Osteocyte (in vitro differentiated cells): ENCODE results near the gene TATDN2. TPM values are rescaled to one million over a fixed set of nuclear protein-coding genes. Genes with fewer than 3 reads are reported as not detected.
"Not testable (repeated sequence)": the region's sequence is repeated elsewhere in the genome, so short reads cannot be mapped to it uniquely, and the experiment has no call there.

Experiments used
- DNase-seq: peaks from one replicate; pipeline ENCODE4 v3.0.0; 2021; ENCODE audit warnings: mixed read lengths; ENCODE audit not compliant: unreplicated experiment; ENCODE audit errors: extremely low spot score
- H3K27ac Mint-ChIP-seq: one replicate; pipeline ENCODE4 v1.8.0; 2021; ENCODE audit warnings: mild to moderate bottlenecking, mixed read lengths; ENCODE audit not compliant: unreplicated experiment
- H3K27me3 Mint-ChIP-seq: one replicate; pipeline ENCODE4 v1.8.0; 2021; ENCODE audit warnings: mixed read lengths; ENCODE audit not compliant: unreplicated experiment
- H3K36me3 Mint-ChIP-seq: one replicate; pipeline ENCODE4 v1.8.0; 2021; ENCODE audit warnings: mixed read lengths; ENCODE audit not compliant: unreplicated experiment
- H3K4me1 Mint-ChIP-seq: one replicate; pipeline ENCODE4 v1.8.0; 2021; ENCODE audit warnings: mixed read lengths; ENCODE audit not compliant: unreplicated experiment
- H3K4me3 Mint-ChIP-seq: one replicate; pipeline ENCODE4 v1.8.0; 2021; ENCODE audit warnings: mild to moderate bottlenecking, moderate library complexity, mixed read lengths; ENCODE audit not compliant: unreplicated experiment
- H3K9me3 Mint-ChIP-seq: one replicate; pipeline ENCODE4 v1.8.0; 2021; ENCODE audit warnings: mixed read lengths; ENCODE audit not compliant: unreplicated experiment
- total RNA-seq: library from RNA; stranded (reverse); gene quantifications from 2 replicates; pipeline ENCODE4 v1.2.1, GENCODE V29; 2021
- TF ChIP-seq, protein P1 (sequence below): fragments of 200-600 bp; sonication (generic); IDR thresholded peaks from 2 replicates; pipeline ENCODE4 v1.5.0; 2021; ENCODE audit warnings: antibody characterized with exemption, mild to moderate bottlenecking, moderate library complexity

Gene TATDN2
- total RNA-seq, 1 donor from 2014 or later: 33.8 TPM

DNA sequence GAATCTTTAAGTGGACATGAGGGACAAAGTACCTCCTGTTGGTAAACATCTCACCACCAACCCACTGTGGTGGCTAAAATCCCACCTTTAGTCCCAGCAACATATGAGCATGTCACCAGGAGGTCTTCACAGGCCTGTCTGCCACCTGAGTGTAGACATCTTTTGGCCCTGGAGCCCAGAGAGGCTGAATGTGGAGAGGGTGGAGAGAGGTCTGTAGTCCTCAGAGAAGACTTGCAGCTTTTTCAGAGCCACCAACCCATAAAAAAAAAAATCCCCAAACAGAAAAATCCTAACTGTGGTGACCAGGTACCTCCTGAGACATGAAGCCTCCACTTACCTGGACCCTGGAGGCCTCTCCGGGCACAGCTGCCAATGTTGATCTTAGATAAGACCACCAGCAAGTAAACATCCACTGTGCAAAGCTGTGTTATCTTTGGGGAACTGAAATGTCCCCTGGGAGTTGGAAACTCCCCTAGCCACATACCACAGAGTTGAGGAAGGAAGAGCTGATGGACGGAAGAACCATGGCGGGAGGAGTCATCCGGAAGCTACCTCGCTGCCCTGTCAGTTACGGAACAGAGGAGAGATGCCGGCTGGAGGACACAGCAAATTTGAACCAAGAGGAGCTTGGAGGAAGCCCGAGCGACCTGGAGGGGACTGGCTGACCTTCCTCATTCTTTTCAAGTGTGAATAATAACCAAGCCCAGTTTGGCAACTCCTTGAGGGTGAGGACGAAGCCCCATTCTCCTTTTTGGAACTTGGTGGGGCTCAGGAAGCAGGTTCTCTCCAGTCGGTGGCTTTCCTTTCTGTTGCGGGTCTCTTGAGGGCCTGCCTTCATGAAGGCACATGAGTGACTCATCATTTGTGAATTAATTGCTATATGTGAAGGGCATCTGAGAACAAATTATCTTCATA, 44.5 kb downstream of the TATDN2 start, which contains the start of gene GHRL:
GHRL (minus strand) TSS at position 443 of the 915 bp plus-strand sequence. CDS start 2,767 bp downstream, outside the sequence.
- TF ChIP-seq, protein P1, sequence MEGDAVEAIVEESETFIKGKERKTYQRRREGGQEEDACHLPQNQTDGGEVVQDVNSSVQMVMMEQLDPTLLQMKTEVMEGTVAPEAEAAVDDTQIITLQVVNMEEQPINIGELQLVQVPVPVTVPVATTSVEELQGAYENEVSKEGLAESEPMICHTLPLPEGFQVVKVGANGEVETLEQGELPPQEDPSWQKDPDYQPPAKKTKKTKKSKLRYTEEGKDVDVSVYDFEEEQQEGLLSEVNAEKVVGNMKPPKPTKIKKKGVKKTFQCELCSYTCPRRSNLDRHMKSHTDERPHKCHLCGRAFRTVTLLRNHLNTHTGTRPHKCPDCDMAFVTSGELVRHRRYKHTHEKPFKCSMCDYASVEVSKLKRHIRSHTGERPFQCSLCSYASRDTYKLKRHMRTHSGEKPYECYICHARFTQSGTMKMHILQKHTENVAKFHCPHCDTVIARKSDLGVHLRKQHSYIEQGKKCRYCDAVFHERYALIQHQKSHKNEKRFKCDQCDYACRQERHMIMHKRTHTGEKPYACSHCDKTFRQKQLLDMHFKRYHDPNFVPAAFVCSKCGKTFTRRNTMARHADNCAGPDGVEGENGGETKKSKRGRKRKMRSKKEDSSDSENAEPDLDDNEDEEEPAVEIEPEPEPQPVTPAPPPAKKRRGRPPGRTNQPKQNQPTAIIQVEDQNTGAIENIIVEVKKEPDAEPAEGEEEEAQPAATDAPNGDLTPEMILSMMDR: no peak
- Mint-ChIP-seq H3K36me3 (peaks cover 14% of the 10 kb centered on the region), H3K27me3 (no peaks in the 10 kb centered on the region), H3K4me3 (no peak within 1 kb of the TSS), H3K4me1 (peaks cover 5% of the 10 kb centered on the region), H3K27ac (peak within 1 kb of the TSS; percentile 7), H3K9me3 (no peaks in the 10 kb centered on the region)
- DNase-seq: no peak

DNA sequence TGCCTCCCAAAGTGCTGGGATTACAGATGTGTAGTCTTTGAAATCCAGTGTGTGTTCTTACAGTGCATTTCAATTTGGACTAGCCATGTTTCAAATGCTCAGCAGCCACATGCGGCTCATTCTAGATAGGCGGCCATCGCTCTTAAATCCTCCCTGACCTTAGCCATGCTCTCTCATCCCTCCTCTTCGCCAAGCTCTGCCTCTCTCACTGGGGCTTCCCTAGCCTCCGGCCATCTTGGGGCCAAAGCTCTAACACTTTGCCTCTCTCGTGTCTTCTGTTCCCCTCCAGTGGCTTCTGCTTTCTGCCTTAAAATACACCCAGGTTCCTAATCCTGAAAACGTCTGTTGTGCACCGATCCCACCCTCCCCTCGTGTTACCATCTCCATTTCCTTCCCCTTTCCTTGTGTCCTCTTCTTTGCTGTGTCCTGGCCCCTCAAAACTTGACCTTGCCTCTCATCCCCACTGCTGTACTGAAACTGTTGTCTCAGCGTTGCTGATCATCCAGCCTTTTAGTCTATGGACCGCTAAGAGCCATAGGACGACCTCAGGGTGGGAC, 45.8 kb downstream of the TATDN2 start:
- Mint-ChIP-seq H3K27me3 (no peaks in the 10 kb centered on the region), H3K27ac (no peak overlapping the region), H3K9me3 (no peaks in the 10 kb centered on the region), H3K36me3 (peaks cover 15% of the 10 kb centered on the region), H3K4me1 (peaks cover 5% of the 10 kb centered on the region), H3K4me3 (no peak overlapping the region)
- no peak for DNase-seq
- TF ChIP-seq, protein P1: no peak

DNA sequence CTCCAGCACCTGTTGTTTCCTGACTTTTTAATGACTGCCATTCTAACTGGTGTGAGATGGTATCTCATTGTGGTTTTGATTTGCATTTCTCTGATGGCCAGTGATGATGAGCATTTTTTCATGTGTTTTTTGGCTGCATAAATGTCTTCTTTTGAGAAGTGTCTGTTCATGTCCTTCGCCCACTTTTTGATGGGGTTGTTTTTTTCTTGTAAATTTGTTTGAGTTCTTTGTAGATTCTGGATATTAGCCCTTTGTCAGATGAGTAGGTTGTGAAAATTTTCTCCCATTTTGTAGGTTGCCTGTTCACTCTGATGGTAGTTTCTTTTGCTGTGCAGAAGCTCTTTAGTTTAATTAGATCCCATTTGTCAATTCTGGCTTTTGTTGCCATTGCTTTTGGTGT, 49.8 kb downstream of the TATDN2 start:
- H3K27ac Mint-ChIP-seq, H3K9me3 Mint-ChIP-seq: not testable (repeated sequence)
- peaks cover 32% of the 10 kb centered on the region for H3K36me3 Mint-ChIP-seq

DNA sequence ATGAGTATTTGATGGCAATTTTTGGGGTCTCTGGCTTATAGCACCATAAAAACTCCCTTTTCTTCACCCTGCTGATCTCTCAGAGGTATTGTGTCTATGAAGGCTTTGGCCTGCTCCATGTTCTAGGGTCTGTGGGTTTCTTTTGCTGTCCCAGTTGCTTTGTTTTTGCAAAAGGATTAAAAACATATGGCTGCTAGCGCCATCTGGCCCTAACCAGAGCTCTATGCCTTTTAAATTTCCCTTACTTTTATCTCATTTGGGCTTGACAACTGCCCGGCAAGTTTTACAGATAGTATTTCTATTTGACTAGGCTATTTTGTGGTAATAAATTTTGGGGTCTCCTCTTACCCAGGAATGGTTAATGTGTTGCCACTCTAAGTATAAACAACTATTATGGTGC, 50.9 kb downstream of the TATDN2 start:
- TF ChIP-seq, protein P1: no peak
- no peak overlapping the region for H3K4me3 Mint-ChIP-seq
- H3K27ac Mint-ChIP-seq: no peak overlapping the region
- H3K4me1 Mint-ChIP-seq: no peaks in the 10 kb centered on the region
- H3K9me3 Mint-ChIP-seq: no peaks in the 10 kb centered on the region
- peaks cover 39% of the 10 kb centered on the region for H3K36me3 Mint-ChIP-seq
- no peak for DNase-seq
- no peaks in the 10 kb centered on the region for H3K27me3 Mint-ChIP-seq

More for the DNA sequence above, 49.8 kb downstream of the TATDN2 start:
- not testable (repeated sequence) for H3K27me3 Mint-ChIP-seq, H3K4me1 Mint-ChIP-seq, H3K4me3 Mint-ChIP-seq, DNase-seq

DNA sequence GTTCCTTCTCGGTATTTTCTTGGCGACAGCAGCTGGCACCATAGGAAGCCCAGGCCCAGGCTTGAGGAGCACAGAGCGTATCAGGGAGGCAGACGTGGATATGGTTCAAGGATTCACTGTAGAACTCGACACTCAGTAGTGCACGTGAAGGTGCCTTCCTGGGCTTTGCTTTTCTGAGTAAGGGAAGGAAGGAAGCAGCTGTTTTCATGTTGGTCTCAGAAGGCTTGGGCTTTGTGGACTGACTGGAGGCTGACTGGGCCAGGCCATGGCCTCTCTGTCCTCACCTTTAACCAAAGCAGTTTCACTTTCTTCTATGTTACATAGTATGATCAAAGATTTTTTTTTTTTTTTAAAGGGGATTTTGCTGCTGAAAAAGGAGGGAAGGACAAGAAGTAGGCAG, 51.4 kb downstream of the TATDN2 start:
- no peak overlapping the region for H3K4me3 Mint-ChIP-seq
- H3K27me3 Mint-ChIP-seq: no peaks in the 10 kb centered on the region
- no peak overlapping the region for H3K27ac Mint-ChIP-seq
- no peaks in the 10 kb centered on the region for H3K9me3 Mint-ChIP-seq
- H3K36me3 Mint-ChIP-seq: peaks cover 37% of the 10 kb centered on the region
- TF ChIP-seq, protein P1: no peak
- DNase-seq: no peak
- no peaks in the 10 kb centered on the region for H3K4me1 Mint-ChIP-seq
